ENCODE measurements around the gene FAM20C. TPM values are rescaled to one million over a fixed set of nuclear protein-coding genes. Genes with fewer than 3 reads are reported as not detected.

Gene FAM20C
- total and polyA plus RNA-seq, 2 donors (not counting 3 experiments of a cell fraction or from before 2014, with no cell fraction given): 14.2 to 34.5 TPM

GRCh38 chr7:294440-295154 lies 102.2 kb downstream of the FAM20C start:
- H3K27me3 ChIP-seq (ENCODE audit: control insufficient read depth in 2 of 2, insufficient read depth in 2 of 2, low read length in 2 of 2): peaks cover 26 to 29% of the 10 kb centered on the region in 2 experiments
- POLR2A ChIA-PET: no interaction called here
- CTCF ChIA-PET: no interaction called here
- H3K27ac ChIP-seq (ENCODE audit: insufficient read depth, low read depth, low read length): no peak overlapping the region
- DNase-seq (ENCODE audit: low read depth, low spot score): no peak
- H3K9me3 ChIP-seq (replicated peaks; ENCODE audit: control insufficient read depth, insufficient read depth, low read length): no peaks in the 10 kb centered on the region
- dilution Hi-C loops (cut with MboI; ENCODE audit: extremely low pct_ligation_motif_present, low sequenced_read_pairs): no loop called here
- intact Hi-C loops (cut with micrococcal nuclease): no loop called here
- no peaks in the 10 kb centered on the region for H3K4me1 ChIP-seq (ENCODE audit: control insufficient read depth, extremely low read depth, insufficient read depth, low read length)
- no peaks in the 10 kb centered on the region for H4K20me1 ChIP-seq (replicated peaks; ENCODE audit: control insufficient read depth, extremely low read depth, insufficient read depth, low read length)
- no peak overlapping the region for H3K4me2 ChIP-seq (ENCODE audit: insufficient read depth, low read length)
- no peak overlapping the region for H3K9ac ChIP-seq (replicated peaks; ENCODE audit: extremely low read depth, insufficient read depth, low read length)
- no peak overlapping the region for H2AFZ ChIP-seq (ENCODE audit: low read depth, low read length)
- TF ChIP-seq POLR2AphosphoS5 (IDR thresholded peaks at IDR 0.05; ENCODE audit: insufficient read depth, low read depth, low read length): no peak
- TF ChIP-seq, protein P1, sequence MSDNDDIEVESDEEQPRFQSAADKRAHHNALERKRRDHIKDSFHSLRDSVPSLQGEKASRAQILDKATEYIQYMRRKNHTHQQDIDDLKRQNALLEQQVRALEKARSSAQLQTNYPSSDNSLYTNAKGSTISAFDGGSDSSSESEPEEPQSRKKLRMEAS (IDR thresholded peaks at IDR 0.05; ENCODE audit: insufficient read depth, insufficient read length): no peak
- no peak for FAIRE-seq
- no peaks in the 10 kb centered on the region for H3K79me2 ChIP-seq (ENCODE audit: control insufficient read depth, insufficient read depth, low read length)
- no peak overlapping the region for H3K4me3 ChIP-seq (replicated peaks in 1 of 3; ENCODE audit: insufficient read depth in 1 of 3, low read depth in 1 of 3, low read length in 3 of 3)
- H3K36me3 ChIP-seq (ENCODE audit: control insufficient read depth in 2 of 2, extremely low read depth in 1 of 2, insufficient read depth in 2 of 2, low read length in 2 of 2): no peaks in the 10 kb centered on the region
- no TSS peak for BruUV-seq (replicated peaks)
- no peaks in the 10 kb centered on the region for H3K9me1 ChIP-seq (replicated peaks; ENCODE audit: control insufficient read depth, extremely low read depth, insufficient read depth, low read length)

GRCh38 chr7:295155-296154 lies 103.1 kb downstream of the FAM20C start:
- H3K4me3 ChIP-seq (replicated peaks in 1 of 3; ENCODE audit: insufficient read depth in 1 of 3, low read depth in 1 of 3, low read length in 3 of 3): no peak overlapping the region
- H3K9me1 ChIP-seq (replicated peaks; ENCODE audit: control insufficient read depth, extremely low read depth, insufficient read depth, low read length): no peaks in the 10 kb centered on the region
- ChIA-PET POLR2A (no interaction called here), CTCF (no interaction called here)
- H4K20me1 ChIP-seq (replicated peaks; ENCODE audit: control insufficient read depth, extremely low read depth, insufficient read depth, low read length): no peaks in the 10 kb centered on the region
- FAIRE-seq (no peak), DNase-seq (ENCODE audit: low read depth, low spot score) (no peak)
- no peak overlapping the region for H2AFZ ChIP-seq (ENCODE audit: low read depth, low read length)
- intact Hi-C loops (cut with micrococcal nuclease) (no loop called here), dilution Hi-C loops (cut with MboI; ENCODE audit: extremely low pct_ligation_motif_present, low sequenced_read_pairs) (no loop called here)
- no peak for TF ChIP-seq POLR2A (IDR thresholded peaks at IDR 0.05; ENCODE audit: low read depth, low read length)
- TF ChIP-seq, protein P1 (IDR thresholded peaks at IDR 0.05; ENCODE audit: insufficient read depth, insufficient read length): no peak
- TF ChIP-seq, protein P2, sequence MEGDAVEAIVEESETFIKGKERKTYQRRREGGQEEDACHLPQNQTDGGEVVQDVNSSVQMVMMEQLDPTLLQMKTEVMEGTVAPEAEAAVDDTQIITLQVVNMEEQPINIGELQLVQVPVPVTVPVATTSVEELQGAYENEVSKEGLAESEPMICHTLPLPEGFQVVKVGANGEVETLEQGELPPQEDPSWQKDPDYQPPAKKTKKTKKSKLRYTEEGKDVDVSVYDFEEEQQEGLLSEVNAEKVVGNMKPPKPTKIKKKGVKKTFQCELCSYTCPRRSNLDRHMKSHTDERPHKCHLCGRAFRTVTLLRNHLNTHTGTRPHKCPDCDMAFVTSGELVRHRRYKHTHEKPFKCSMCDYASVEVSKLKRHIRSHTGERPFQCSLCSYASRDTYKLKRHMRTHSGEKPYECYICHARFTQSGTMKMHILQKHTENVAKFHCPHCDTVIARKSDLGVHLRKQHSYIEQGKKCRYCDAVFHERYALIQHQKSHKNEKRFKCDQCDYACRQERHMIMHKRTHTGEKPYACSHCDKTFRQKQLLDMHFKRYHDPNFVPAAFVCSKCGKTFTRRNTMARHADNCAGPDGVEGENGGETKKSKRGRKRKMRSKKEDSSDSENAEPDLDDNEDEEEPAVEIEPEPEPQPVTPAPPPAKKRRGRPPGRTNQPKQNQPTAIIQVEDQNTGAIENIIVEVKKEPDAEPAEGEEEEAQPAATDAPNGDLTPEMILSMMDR (IDR thresholded peaks at IDR 0.05; ENCODE audit: extremely low read depth in 1 of 2, insufficient read depth in 1 of 2, low read depth in 1 of 2, low read length in 2 of 2): no peak
- no peak for TF ChIP-seq MYC (IDR thresholded peaks at IDR 0.05; ENCODE audit: low read depth, low read length)
- no peak for TF ChIP-seq POLR2AphosphoS5 (IDR thresholded peaks at IDR 0.05; ENCODE audit: insufficient read depth, low read depth, low read length)
- TF ChIP-seq EZH2 (IDR thresholded peaks at IDR 0.05; ENCODE audit: borderline replicate concordance, low read depth, low read length, severe bottlenecking): no peak
- no peak for TF ChIP-seq JUN (IDR thresholded peaks at IDR 0.05; ENCODE audit: borderline replicate concordance, insufficient read depth, insufficient read length, low read depth)
- no peak for TF ChIP-seq GATA2 (IDR thresholded peaks at IDR 0.05; ENCODE audit: insufficient read depth, insufficient read length, low read depth, low read length)
- TF ChIP-seq FOS (IDR thresholded peaks at IDR 0.05; ENCODE audit: borderline replicate concordance, insufficient read depth, low read length): no peak
- no peak overlapping the region for H3K9ac ChIP-seq (replicated peaks; ENCODE audit: extremely low read depth, insufficient read depth, low read length)
- no peaks in the 10 kb centered on the region for H3K9me3 ChIP-seq (replicated peaks; ENCODE audit: control insufficient read depth, insufficient read depth, low read length)
- no peaks in the 10 kb centered on the region for H3K36me3 ChIP-seq (ENCODE audit: control insufficient read depth in 2 of 2, extremely low read depth in 1 of 2, insufficient read depth in 2 of 2, low read length in 2 of 2)
- no peak overlapping the region for H3K4me2 ChIP-seq (ENCODE audit: insufficient read depth, low read length)
- H3K27ac ChIP-seq (ENCODE audit: insufficient read depth, low read depth, low read length): no peak overlapping the region
- peaks cover 19 to 20% of the 10 kb centered on the region in 2 experiments for H3K27me3 ChIP-seq (ENCODE audit: control insufficient read depth in 2 of 2, insufficient read depth in 2 of 2, low read length in 2 of 2)
- no peaks in the 10 kb centered on the region for H3K79me2 ChIP-seq (ENCODE audit: control insufficient read depth, insufficient read depth, low read length)
- no TSS peak for BruUV-seq (replicated peaks)
- H3K4me1 ChIP-seq (ENCODE audit: control insufficient read depth, extremely low read depth, insufficient read depth, low read length): no peaks in the 10 kb centered on the region
